Keratinocyte (primary cell): ENCODE measurements around the gene C17orf114.

Source experiments
- CTCF ChIP-seq, 3 experiments: IDR thresholded peaks in 1 of 3; conservative IDR thresholded peaks in 1 of 3; optimal IDR thresholded peaks in 1 of 3; 2 replicates in 2 of 3; 3 replicates in 1 of 3; pipeline versions ENCODE3 to v1.5.1; 2011; ENCODE audit warnings: low read length in 3 of 3, mild to moderate bottlenecking in 3 of 3, moderate library complexity in 2 of 3, control low read depth in 1 of 3, inconsistent platforms in 1 of 3; ENCODE audit not compliant: insufficient read depth in 2 of 3; ENCODE audit errors: extremely low read depth in 1 of 3
- EZH2 ChIP-seq: IDR thresholded peaks from one replicate; pipeline ENCODE4 v1.6.1; 2012; ENCODE audit warnings: inconsistent platforms, mild to moderate bottlenecking, low read length, moderate library complexity

- TF ChIP-seq EZH2 (no peak), CTCF (optimal IDR thresholded peaks at IDR 0.05 in 1 of 3, IDR thresholded peaks at IDR 0.05 in 1 of 3, conservative IDR thresholded peaks at IDR 0.05 in 1 of 3; ENCODE audit: extremely low read depth in 1 of 3, insufficient read depth in 2 of 3, low read length in 3 of 3) (no peak)
These were observed 1.5 kb downstream of the C17orf114 start for GRCh38 chr17:4800462-4801196.
